NCI-H524 treated with DMSO at 0.1 percent for 48 hours (cell line): ENCODE measurements around the gene GADD45G.

Experiments
- DNase-seq: peaks from one replicate; lab custom pipeline; 2025; lab: John Stamatoyannopoulos, UW

The GADD45G gene

GRCh38 chr9:89609426-89610006, 4.7 kb downstream of the GADD45G start:
- no peak for DNase-seq

- no peak for DNase-seq
These were observed 5.6 kb downstream of the GADD45G start for GRCh38 chr9:89610391-89610925.

GRCh38 chr9:89611425-89611824, 6.6 kb downstream of the GADD45G start:
- DNase-seq, result no peak

DNA sequence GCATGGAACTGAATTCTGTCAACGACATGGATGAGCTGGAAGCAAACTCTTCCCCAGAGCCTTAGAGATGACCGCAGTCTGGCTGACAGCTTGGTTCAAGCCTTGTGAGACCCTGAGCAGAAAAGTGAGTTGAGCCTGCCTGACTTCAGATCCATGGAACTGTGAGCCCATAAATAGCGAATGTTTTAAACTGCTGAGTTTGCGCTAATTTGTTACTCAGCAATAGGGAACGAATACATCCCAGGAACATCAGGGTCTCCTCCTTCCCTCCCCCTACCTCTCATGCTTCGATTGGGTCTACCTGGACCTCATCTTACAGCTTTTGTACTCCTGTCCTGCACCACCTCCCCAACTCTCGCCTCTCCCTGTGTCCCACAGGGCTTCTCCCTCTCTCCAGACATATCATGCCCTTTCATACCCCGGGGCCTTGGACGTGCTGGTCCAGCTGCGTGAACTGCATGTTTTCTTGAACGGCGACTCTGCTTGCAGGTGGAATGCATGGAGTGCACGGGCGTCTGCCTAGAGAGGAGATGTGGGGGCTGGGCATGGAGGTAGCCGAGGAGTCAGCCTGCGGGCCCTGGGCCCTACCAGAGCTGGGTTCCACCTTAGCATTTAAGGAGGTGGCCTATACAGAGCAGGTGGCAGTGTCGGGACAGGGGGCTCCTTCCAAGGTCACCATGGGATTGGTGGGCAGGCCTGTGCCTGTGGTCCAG, 7.9 kb downstream of the GADD45G start:
- DNase-seq, result no peak

GRCh38 chr9:89613912-89614892, 9.4 kb downstream of the GADD45G start:
- DNase-seq, result no peak

GRCh38 chr9:89615661-89616060, 10.8 kb downstream of the GADD45G start:
- DNase-seq, result no peak

GRCh38 chr9:89616411-89616810, 11.6 kb downstream of the GADD45G start:
- no peak for DNase-seq

GRCh38 chr9:89617978-89618377, 13.2 kb downstream of the GADD45G start:
- DNase-seq, result no peak

GRCh38 chr9:89619019-89619418, 14.2 kb downstream of the GADD45G start:
- no peak for DNase-seq

DNA sequence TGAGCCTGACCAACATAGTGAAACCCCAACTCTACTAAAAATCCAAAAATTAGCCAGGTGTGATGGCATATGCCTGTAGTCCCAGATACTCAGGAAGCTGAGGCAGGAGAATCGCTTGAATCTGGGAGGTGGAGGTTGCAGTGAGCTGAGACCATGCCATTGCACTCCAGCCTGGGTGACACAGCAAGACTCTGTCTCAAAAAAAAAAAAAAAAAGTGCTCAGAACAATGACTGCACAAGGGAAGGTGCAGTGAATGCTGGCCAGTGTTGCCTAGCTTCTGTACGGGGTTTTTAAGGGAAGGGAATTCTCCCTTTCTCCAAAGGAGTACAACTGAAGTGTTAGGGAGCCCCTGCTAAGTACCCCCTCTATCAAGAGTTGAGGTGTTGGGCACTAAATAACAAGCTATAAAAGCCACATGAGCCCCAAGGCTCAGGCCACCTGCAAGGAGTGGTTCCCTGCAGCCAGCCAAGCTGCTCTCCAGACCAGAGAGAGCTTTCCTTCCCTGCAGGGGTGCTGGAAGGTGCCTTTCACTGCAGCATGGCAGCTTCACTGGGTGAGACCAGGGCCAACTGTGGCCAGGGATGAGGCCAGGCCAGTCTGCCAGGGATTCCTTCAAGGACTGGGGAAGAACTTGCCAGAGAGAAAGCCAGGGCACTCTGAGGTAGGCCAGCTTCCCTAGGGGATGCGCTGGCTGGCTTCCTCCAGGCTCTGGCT, 14.8 kb downstream of the GADD45G start:
- DNase-seq, result no peak

GRCh38 chr9:89621031-89621430, 16.2 kb downstream of the GADD45G start:
- no peak for DNase-seq

GRCh38 chr9:89621676-89622075, 16.9 kb downstream of the GADD45G start:
- no peak for DNase-seq

DNA sequence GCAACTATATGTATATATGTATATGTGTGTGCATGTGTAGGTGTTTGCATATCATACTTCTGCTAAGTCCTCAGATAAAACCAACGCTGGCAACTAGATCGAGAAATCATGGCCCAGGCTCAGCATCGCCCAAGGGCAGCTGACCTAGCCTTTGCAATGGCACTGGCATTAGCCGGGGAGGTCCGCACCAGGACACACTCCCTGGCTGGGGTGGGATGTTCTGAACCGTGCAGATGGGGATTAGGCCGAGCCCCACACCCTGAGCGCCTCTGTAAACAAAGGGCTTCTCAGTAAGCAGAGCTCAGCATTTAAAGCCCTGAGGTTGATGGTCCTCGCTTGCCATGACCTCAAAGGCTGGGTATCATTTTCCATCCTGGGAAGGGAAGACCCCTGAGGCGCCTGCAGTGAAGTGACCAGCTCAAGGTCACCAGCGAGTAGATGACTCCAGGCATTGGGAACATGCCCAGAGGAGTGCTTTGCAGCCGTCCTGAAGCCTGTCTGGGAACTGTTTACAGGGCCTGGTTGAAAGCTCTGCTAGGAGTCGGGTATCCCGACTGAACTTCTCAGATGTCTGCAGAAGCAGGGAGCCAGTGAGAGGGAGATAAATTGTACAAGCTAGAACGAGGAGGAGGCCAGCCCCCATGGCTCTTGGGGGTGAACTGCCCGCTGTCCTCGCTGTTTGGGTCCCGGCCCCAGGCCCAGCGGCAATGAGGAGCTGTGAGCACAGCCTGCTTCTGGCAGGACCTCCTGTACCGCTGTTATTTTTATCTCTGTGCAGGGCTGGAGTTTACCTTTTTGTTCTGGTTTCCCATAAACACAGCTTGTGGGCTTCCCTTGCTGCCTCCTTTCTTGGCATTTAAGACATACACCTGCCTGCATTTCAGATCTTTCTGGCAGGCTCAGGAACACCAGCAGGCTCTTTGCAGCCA, 18.4 kb downstream of the GADD45G start:
- no peak for DNase-seq

GRCh38 chr9:89623925-89624420, 19.2 kb downstream of the GADD45G start:
- no peak for DNase-seq

- no peak for DNase-seq
These were observed 21.2 kb downstream of the GADD45G start for GRCh38 chr9:89625721-89626687.

DNA sequence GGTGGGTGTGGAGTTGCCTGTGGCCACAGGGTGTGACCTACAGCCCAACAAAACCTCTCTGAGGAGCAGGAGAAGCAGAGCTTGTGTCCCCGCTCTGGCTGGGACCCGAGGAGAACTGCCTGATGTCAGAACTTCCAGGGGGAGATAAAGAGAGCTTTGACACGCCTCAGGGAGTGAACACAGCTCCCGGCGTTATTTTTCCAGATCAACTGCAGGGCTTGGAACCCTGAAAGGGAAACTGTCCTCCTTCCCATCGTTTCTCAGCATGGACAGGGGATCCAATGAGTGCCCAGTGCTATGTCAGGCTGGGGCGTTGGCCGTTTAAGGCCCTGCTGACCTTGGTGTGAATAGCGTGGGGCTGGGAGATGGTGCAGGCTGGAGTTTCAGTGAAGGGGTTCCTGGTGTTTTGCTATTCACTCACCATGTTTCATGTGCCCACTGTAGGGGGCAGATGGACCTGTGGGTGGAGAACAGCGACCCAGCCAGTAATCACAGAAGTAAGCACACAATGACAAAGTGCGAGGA, 22.0 kb downstream of the GADD45G start:
- no peak for DNase-seq

GRCh38 chr9:89628601-89629000, 23.8 kb downstream of the GADD45G start:
- DNase-seq, result no peak

GRCh38 chr9:89629081-89629976, 24.5 kb downstream of the GADD45G start:
- DNase-seq, result no peak
